ENCODE data around the gene PHC2. TPM values are rescaled to one million over a fixed set of nuclear protein-coding genes. Genes with fewer than 3 reads are reported as not detected.

Gene PHC2, protein sequence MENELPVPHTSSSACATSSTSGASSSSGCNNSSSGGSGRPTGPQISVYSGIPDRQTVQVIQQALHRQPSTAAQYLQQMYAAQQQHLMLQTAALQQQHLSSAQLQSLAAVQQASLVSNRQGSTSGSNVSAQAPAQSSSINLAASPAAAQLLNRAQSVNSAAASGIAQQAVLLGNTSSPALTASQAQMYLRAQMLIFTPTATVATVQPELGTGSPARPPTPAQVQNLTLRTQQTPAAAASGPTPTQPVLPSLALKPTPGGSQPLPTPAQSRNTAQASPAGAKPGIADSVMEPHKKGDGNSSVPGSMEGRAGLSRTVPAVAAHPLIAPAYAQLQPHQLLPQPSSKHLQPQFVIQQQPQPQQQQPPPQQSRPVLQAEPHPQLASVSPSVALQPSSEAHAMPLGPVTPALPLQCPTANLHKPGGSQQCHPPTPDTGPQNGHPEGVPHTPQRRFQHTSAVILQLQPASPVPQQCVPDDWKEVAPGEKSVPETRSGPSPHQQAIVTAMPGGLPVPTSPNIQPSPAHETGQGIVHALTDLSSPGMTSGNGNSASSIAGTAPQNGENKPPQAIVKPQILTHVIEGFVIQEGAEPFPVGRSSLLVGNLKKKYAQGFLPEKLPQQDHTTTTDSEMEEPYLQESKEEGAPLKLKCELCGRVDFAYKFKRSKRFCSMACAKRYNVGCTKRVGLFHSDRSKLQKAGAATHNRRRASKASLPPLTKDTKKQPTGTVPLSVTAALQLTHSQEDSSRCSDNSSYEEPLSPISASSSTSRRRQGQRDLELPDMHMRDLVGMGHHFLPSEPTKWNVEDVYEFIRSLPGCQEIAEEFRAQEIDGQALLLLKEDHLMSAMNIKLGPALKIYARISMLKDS
- total RNA-seq: 100 to 1,000 TPM in 1 of 2 donors, 10 to 100 TPM in 1; 98.3 to 127 TPM
- long read RNA-seq, donor 1, transcript PHC2-202 (7 exons, 2,550 nt): major isoform, 28 of 67 reads
- long read RNA-seq, donor 1, partial matches to known transcripts: 11 of 67 reads
- long read RNA-seq, donor 1, other reads (novel, unspliced or antisense): 26 of 67 reads
- long read RNA-seq, donor 2, partial matches to known transcripts: 36 of 44 reads
- long read RNA-seq, donor 2, other reads (novel, unspliced or antisense): 7 of 44 reads

DNA sequence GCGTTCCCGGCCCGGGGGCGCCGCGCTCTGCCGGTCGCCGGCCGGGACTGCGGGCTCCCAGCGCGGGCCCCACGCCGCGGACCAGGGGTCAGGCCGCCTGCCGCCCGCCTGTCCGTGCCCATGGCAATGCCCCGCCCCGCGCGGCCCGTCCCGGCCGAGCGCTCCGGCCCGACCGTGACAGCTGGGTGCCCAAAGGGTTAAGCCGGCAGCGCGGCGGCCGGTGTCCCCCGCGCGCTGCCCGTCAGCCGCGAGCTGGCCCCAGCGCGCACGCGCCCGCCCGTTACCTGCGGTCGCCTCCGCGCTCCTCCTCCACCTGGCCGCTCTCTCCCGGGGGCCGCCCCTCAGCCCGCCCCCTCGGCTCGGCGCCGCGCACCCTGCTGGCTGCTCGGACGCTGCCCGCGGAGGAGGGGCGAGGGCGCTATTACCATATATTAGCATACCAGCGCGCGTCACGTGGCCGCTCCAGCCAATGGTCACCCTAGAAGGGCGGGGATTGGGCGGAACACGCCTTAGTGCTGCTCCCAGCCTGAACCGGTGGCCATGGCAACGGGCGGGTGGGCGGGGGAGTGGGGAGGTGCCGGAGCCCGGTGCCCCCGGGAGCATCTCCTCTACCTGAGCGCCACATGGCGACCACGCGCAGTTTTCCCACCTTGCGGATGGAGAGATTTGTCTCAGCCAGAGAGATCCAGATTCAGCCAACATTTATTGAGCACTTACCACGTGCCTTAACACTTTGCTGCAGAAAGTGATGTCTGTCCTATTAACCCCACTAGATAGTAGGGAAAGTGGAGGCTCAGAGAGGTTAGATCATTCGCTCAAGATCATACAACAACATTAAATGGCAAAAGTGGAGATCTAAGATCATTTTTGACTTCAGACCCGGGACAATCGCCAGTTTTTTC lies at the start of gene PHC2:
PHC2 (minus strand) TSS at position 404 of the 902 bp plus-strand sequence. CDS start 55,556 bp downstream, outside the sequence.
- intact Hi-C loops (cut with DNase I): no loop called here
- peak; percentile 99 for DNase-seq (ENCODE audit: low spot score)

DNA sequence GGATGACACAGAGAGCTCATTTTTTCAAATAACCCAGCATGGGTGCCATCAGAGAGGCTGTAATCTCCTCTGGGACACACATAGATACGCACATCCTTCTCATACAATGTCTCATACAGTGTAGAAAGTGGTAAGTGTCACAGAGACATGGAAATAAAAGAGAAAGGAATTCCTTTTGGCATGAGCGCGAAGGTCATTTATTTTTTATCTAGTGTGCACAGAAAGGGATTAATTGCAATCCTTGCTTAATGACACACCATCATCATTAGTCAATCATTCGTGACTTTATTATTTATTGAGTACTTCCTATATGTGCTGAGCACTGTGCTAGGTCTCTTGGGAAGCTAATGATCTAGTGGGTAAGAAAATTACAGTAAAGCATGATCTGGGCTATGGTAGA lies 46.6 kb upstream of the PHC2 start:
- no peak for DNase-seq (ENCODE audit: low spot score)
- intact Hi-C loops (cut with DNase I): loop anchor here in 1 of 2 donors (10.0 kb wide), 1 partner anchor 137 kb away; no protein-coding TSS in a partner anchor

DNA sequence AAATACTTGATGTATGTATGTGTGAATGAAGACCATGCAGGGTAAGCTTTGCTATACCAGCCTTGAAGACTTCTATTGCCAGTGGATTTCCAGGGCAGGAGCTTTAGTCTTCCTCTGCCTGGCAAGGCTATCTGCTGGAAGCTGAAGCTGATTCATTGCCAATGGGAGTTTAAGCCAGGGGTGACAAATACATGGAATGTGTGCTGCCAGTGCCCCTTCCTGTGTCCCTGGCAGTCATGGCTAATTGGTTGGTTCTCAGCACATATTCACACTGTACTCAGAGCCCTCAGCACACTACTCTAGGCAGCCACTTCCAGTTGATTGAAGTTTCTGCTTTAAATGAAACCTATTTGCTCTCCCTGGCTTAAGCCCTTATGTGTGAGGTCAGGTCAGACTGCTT lies 43.0 kb upstream of the PHC2 start:
- intact Hi-C loops (cut with DNase I): loop anchor here in 1 of 2 donors (10.0 kb wide), 1 partner anchor 141 kb away; no protein-coding TSS in a partner anchor
- no peak for DNase-seq (ENCODE audit: low spot score)

DNA sequence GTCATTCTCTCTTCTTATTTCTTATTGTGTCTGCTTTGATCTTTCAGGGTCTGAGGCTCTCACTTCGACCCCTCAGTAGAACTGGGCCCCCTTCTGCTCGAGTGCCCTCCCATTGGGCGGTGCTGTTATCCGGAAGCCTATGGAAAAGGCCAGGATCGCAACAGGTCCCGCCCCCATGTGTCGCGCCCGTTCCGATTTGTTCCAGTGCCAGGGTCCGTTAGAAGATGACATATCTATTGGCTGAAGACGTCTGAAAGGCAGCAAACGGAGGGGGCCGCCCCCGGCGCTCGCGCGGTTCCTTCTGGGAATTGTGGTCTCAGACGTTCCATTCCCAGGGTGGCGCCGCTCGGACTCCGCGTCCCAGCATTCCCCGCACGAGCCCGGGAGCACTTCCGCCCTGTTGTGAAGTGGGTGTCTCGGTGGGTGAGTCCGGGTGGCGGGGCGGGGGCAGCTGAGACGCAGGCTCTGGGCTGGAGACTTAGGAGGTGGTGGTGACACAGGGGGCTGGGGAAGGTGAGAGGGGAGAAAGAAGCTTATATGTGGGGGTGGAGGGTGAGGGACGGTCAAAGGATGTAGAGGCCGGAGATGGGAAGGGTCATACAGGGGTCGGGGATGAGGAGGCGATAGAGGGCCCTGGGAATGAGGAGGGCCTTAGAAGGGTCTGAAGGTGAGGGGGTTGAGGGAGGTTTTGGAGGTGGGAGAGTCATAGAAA lies 41.5 kb upstream of the PHC2 start, which contains the start of gene ZSCAN20:
ZSCAN20 (plus strand) TSS at position 377 of the 712 bp plus-strand sequence. CDS start 6,644 bp downstream, outside the sequence.
- DNase-seq (ENCODE audit: low spot score): peak; percentile 99
- intact Hi-C loops (cut with DNase I): loop anchor here in 1 of 2 donors (10.0 kb wide), 1 partner anchor 142 kb away; no protein-coding TSS in a partner anchor

DNA sequence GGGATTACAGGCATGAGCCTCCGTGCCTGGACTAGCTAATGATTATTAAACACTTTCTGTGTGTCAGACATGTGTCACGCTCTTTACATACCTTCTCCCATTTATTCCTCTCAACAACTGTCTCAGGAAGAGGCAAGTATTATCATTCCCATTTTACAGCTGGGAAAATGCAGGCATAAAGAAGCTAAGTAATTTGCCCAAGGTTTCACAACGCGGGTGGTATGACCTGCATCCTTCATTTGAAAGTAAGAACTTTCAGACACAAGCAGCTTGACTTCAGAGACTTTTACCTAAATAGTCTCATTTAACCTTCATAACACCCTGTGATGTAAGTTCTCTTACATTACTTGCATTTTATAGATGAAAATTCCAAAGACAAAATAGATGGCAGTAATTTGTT lies 40.5 kb upstream of the PHC2 start:
- DNase-seq (ENCODE audit: low spot score): no peak
- intact Hi-C loops (cut with DNase I): loop anchor here in 1 of 2 donors (10.0 kb wide), 1 partner anchor 143 kb away; no protein-coding TSS in a partner anchor

DNA sequence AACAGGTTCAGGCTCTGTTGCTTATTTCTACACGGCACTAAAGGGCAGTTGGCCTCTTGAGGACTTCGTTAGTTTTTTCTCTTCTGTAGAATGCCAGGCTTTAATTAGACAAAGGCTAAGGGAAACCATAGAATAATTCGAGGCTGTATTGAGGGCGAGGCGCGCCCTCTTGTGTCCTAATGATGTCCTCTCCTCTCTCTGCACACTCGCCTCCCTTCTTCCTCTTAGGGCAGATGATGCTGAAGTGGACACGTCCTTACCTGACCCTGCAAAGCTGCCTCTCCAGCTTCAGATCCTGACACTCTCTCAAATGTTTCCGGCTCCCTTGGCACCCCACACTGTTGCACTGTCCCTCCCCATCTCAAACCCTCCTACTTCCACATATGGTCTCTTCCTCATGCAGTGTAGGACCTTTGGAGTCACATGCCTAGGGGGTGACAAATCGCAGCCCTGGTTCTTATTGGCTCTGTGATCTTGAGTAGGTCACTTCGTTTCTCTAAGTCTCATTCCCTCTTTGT lies 39.7 kb upstream of the PHC2 start:
- DNase-seq (ENCODE audit: low spot score): peak; percentile 93
- intact Hi-C loops (cut with DNase I): loop anchor here in 1 of 2 donors (10.0 kb wide), 1 partner anchor 144 kb away; no protein-coding TSS in a partner anchor

DNA sequence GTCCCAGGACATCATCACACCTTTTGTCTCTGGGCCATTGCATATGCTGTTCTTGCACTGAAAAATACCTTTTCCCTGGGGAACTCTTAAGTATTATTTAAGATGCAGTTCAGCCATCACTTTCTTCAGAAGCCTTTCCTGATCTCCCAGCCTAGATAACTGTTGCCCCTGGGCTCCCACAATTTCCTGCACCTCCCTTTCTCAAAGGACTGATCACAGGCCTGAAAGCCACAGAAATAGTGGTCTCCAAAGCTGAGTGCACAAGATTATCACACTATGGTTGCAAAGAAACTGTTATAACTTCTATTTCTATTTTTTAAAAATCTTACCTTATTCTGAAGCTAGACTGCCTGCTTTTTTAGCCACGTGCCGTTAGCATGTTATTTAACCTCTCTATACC lies 38.8 kb upstream of the PHC2 start:
- intact Hi-C loops (cut with DNase I): loop anchor here (5.0 to 10.0 kb wide), 4 partner anchors 95 to 235 kb away; no protein-coding TSS in a partner anchor
- DNase-seq (ENCODE audit: low spot score): no peak

DNA sequence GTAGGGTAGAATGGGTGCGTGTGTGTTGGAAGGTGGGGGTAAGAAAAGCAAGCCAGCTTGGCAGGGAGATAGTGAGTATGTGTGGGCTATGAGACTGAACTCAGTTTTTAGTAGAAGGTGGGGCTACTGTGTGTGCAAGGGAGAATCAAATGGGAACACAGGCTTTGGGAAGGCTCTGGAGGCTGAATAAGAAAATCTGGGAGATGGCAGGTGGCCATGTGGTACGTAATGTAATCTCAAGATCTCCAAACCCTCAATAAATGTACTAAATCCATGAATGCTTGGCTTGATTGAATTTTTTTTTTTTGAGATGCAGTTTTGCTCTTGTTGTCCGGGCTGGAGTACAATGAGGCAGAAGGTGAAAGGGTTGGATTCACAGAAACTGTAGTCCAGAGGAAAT lies 38.1 kb upstream of the PHC2 start:
- intact Hi-C loops (cut with DNase I): loop anchor here (5.0 to 10.0 kb wide), 3 partner anchors 94 to 234 kb away; no protein-coding TSS in a partner anchor
- no peak for DNase-seq (ENCODE audit: low spot score)

DNA sequence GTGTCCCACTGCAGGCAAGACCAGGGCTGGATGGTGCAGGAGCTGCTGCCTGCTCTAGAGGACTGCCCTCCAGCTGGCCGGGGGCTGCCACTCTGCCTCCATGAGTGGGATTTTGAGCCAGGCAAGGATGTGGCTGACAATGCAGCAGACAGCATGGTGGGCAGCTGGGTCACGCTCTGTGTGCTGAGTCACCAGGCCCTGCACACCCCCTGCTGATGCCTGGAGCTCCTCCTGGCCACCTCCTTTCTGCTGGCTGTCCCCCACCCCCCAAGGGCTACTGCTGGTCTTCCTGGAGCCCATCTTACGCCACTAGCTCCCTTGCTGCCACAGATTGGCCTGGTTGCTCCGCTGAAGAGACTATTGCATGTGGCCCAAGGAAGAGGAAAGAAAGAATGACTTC lies 37.6 kb upstream of the PHC2 start:
- intact Hi-C loops (cut with DNase I): loop anchor here (5.0 to 10.0 kb wide), 3 partner anchors 94 to 234 kb away; no protein-coding TSS in a partner anchor
- no peak for DNase-seq (ENCODE audit: low spot score)

DNA sequence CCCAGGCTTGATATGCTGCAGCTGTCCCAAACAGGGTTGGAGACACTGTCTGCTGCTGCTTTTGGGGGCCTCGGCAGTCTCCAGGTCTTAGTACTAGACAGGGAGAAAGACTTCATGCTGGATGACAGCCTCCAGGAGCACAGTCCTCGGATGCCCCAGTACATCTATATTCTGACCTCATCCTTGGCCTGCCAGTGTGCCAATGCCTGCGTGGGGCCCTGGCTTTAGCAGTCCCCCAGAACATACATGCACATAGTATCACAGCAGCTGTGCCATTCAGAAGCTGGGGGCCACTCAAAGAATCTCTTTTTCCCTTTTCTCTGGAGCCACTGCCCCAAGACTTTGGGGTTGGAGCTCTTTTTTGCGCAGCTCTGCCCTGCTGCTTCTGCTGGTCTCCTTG lies 37.1 kb upstream of the PHC2 start:
- DNase-seq (ENCODE audit: low spot score): no peak
- intact Hi-C loops (cut with DNase I): loop anchor here (5.0 to 10.0 kb wide), 3 partner anchors 93 to 233 kb away; no protein-coding TSS in a partner anchor

DNA sequence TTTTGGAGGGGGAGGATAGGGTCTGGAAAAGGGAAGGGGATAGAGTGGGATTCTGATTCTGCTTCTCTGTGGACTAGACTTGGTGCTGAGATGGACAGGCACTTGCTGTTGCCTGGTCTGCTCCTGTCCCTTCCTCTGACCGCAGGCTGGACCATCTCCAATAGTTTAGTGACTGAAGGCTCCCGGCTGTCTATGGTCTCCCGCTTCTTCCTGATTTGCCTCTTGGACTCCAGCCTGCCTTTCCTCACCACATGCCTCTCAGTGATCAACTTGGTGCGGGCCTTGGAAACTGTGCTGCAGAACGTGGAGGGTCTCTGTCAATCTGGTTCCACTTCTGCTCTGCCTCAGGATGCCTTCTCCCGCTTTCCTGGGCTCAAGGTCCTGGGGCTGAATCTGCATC lies 35.3 kb upstream of the PHC2 start:
- intact Hi-C loops (cut with DNase I): loop anchor here (5.0 to 10.0 kb wide), 3 partner anchors 91 to 231 kb away; no protein-coding TSS in a partner anchor
- no peak for DNase-seq (ENCODE audit: low spot score)

DNA sequence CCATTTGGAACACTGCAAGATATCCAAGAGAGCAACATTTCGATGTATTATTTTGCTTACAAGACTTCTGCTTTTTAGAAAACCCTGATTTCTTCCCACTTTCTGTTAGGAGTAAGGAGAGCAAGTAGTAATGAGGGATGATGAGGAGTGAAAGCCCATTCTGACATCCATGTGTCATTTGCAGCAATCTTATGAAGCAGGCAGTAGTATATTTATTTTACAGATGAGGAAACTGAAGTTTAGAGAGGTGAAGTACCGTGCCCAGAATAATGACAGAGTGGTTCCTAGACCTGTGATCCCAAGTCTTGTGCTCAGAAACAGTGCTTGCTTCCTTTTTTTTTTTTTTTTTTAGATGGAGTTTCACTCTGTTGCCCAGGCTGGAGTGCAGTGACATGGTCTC lies 34.4 kb upstream of the PHC2 start:
- intact Hi-C loops (cut with DNase I): loop anchor here (5.0 to 10.0 kb wide), 3 partner anchors 91 to 231 kb away; no protein-coding TSS in a partner anchor
- DNase-seq (ENCODE audit: low spot score): no peak

DNA sequence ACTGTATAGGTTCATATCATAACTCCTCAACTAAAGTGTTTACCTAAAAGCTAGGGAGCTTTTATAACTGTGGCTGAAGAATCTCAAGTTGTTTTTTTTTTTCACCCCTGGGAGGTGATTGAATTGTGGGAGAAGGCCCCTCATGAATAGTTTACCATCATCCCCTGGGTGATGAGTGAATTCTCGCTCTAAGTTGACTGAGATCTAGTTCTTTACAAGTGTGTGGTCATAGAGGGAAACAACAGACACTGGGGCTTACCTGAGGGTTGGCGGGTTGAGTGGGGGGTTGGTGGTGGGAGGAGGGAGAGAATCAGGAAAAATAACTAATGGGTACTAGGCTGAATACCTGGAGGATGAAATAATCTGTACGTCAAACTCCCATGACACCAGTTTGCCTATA lies 33.7 kb upstream of the PHC2 start:
- DNase-seq (ENCODE audit: low spot score): no peak
- intact Hi-C loops (cut with DNase I): loop anchor here in 1 of 2 donors (10.0 kb wide), 2 partner anchors 90 to 230 kb away; no protein-coding TSS in a partner anchor

DNA sequence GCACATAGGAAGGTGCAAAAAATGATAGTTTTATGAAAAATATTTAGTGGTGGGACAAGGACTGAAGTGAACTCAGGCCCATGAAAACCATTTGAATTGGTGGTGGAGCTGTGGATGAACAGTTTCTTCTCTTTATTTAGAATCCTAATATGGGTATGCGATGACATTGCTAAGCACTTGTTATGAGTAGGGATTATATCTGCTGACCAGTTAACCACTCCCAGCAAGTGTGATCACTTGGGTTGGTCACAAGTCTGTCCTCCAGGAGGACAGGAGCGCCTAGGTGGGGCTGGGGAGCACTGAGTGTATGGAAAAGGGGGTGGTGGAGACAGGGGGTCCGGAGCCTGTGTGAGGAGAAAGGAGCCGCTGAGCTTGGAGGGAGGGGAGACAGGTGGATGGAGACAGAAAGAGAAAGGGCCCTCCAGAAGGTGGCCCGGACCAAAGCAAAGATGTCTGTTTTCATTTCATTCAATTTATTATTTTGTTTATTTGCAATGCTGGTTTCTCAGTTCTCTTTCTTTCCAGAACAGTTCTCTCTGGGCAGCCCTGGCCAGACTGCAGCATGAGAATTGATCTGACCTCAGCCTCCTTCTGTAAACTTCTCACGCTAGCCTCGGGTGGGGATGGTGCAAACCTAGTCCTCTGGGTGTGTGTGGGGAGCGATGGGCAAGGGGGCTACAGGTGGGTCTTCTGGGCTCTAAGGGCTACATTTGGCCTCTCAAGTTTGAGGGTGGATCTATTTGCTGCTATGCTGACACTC lies 31.7 kb upstream of the PHC2 start:
- intact Hi-C loops (cut with DNase I): loop anchor here in 1 of 2 donors (10.0 kb wide), 2 partner anchors 88 to 228 kb away; no protein-coding TSS in a partner anchor
- DNase-seq (ENCODE audit: low spot score): no peak

DNA sequence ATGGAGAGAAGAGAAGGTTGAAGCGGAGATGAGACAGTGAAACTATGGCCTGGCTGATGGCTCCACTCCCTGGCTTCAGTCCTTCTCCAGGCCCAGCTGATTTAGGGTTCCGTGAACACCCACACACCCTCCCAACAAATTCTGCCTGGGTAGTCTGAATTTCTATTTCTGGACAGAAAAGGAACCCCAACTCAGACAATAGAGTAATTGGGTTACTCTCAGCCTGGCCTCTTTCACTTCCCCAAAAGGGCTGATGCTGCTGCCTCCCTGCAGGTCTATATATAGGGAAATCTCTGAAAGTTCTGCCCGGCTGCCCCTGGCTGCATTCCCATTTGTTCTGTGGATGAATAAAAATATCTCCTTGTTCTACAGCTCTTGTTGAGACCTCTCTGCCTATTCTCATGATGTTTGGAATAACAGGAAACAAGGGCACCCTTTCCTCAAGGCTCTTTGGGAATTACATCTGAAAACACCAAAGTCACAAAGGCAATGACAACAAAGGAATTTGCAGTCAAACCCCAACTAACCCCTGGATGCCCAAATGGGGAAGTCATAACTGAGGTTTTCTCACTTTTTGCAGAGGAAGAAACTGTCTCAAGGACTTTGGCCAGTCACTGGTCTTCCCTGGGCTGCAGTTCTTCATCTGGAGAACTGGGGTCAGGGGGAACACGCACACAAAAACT lies 30.2 kb upstream of the PHC2 start:
- intact Hi-C loops (cut with DNase I): loop anchor here in 1 of 2 donors (10.0 kb wide), 2 partner anchors 86 to 226 kb away; no protein-coding TSS in a partner anchor
- no peak for DNase-seq (ENCODE audit: low spot score)

All from posterior vena cava (tissue), 2 donors.